ENCODE data around the gene KDELR3. TPM values are rescaled to one million over a fixed set of nuclear protein-coding genes. Genes with fewer than 3 reads are reported as not detected.

KDELR3 gene
- total and polyA plus RNA-seq, 2 donors (not counting 3 experiments of a cell fraction or from before 2014, with no cell fraction given), result 28.6 to 61.3 TPM

DNA sequence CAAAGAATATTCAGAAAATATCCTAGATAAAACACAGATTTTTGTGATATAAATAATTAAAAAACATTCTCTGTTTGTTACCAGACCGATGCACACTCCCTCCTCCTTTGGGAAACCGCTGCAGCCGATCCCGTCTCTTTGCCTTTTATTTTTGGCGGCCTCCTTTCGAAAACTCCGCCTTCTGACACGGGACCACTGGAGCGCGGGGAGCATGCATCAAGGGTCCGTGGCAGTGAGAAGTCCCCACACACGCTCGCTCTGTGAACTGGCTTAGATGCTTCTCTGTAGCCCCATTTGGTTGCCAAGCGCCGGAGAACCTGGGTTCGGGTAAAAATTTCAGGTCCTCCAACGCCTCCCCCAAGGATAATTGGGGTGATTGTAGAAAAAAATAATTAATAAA, 21.2 kb downstream of the KDELR3 start:
- Histone ChIP-seq H3K4me3 (replicated peaks in 1 of 3; ENCODE audit: insufficient read depth in 1 of 3, low read depth in 1 of 3, low read length in 3 of 3) (no peak overlapping the region), H3K4me1 (ENCODE audit: control insufficient read depth, extremely low read depth, insufficient read depth, low read length) (no peaks in the 10 kb centered on the region), H3K9me1 (replicated peaks; ENCODE audit: control insufficient read depth, extremely low read depth, insufficient read depth, low read length) (no peaks in the 10 kb centered on the region), H3K27ac (ENCODE audit: insufficient read depth, low read depth, low read length) (no peak overlapping the region), H2AFZ (ENCODE audit: low read depth, low read length) (no peak overlapping the region), H3K27me3 (ENCODE audit: control insufficient read depth in 2 of 2, insufficient read depth in 2 of 2, low read length in 2 of 2) (no peaks in the 10 kb centered on the region), H4K20me1 (replicated peaks; ENCODE audit: control insufficient read depth, extremely low read depth, insufficient read depth, low read length) (peaks cover 10% of the 10 kb centered on the region), H3K79me2 (ENCODE audit: control insufficient read depth, insufficient read depth, low read length) (peaks cover 42% of the 10 kb centered on the region), H3K9me3 (replicated peaks; ENCODE audit: control insufficient read depth, insufficient read depth, low read length) (no peaks in the 10 kb centered on the region), H3K4me2 (ENCODE audit: insufficient read depth, low read length) (no peak overlapping the region), H3K36me3 (ENCODE audit: control insufficient read depth in 2 of 2, extremely low read depth in 1 of 2, insufficient read depth in 2 of 2, low read length in 2 of 2) (peaks cover 55 to 79% of the 10 kb centered on the region in 2 experiments), H3K9ac (replicated peaks; ENCODE audit: extremely low read depth, insufficient read depth, low read length) (no peak overlapping the region)
- no peak for FAIRE-seq
- DNase-seq (ENCODE audit: low read depth, low spot score), result no peak
- ChIA-PET POLR2A (interaction anchor here (0.5 to 1.3 kb wide), 2 partner anchors 81 to 91 kb away, joined by 3 read pairs; no protein-coding TSS in a partner anchor), CTCF (interaction anchor here (1.0 kb wide), 1 partner anchor 83 kb away, joined by 5 read pairs; no protein-coding TSS in a partner anchor)
- TF ChIP-seq POLR2A (IDR thresholded peaks at IDR 0.05; ENCODE audit: low read depth, low read length), result no peak
- no peak for TF ChIP-seq FOS (IDR thresholded peaks at IDR 0.05; ENCODE audit: borderline replicate concordance, insufficient read depth, low read length)
- TF ChIP-seq GATA2 (IDR thresholded peaks at IDR 0.05; ENCODE audit: insufficient read depth, insufficient read length, low read depth, low read length), result no peak
- TF ChIP-seq, protein P1, sequence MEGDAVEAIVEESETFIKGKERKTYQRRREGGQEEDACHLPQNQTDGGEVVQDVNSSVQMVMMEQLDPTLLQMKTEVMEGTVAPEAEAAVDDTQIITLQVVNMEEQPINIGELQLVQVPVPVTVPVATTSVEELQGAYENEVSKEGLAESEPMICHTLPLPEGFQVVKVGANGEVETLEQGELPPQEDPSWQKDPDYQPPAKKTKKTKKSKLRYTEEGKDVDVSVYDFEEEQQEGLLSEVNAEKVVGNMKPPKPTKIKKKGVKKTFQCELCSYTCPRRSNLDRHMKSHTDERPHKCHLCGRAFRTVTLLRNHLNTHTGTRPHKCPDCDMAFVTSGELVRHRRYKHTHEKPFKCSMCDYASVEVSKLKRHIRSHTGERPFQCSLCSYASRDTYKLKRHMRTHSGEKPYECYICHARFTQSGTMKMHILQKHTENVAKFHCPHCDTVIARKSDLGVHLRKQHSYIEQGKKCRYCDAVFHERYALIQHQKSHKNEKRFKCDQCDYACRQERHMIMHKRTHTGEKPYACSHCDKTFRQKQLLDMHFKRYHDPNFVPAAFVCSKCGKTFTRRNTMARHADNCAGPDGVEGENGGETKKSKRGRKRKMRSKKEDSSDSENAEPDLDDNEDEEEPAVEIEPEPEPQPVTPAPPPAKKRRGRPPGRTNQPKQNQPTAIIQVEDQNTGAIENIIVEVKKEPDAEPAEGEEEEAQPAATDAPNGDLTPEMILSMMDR (IDR thresholded peaks at IDR 0.05; ENCODE audit: extremely low read depth in 1 of 2, insufficient read depth in 1 of 2, low read depth in 1 of 2, low read length in 2 of 2), result no peak
- no TSS peak for BruUV-seq (replicated peaks)
- dilution Hi-C loops (cut with MboI; ENCODE audit: extremely low pct_ligation_motif_present, low sequenced_read_pairs) (no loop called here), intact Hi-C loops (cut with micrococcal nuclease) (no loop called here)

DNA sequence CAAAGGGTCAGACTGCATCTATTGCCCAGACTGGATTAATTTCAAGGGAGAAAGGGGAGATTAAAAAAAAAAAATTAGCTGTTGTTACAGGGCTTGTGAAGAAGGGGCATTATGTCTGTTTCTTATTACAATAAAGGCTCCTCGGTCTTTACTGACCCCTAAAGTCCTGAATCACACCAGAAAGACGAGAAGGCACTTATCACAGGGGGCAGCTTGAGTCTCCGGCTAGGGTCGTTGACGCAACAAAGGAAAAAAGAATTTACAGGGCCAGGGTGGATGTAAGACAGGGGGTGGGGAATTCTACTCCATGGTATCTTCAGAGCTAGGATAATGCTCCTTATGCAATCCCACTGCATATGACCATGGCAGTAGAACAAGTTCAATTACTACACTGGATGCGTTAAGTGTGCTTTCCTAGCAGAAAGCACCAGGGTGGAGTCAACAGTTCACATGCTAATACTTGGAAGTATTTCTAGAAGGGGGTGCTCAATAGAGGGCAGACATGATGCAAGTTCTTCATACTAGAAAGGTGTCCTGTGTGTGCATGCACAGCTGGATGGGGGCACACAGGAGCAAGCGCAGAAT, 21.8 kb downstream of the KDELR3 start:
- H3K79me2 ChIP-seq (ENCODE audit: control insufficient read depth, insufficient read depth, low read length), result peaks cover 45% of the 10 kb centered on the region
- dilution Hi-C loops (cut with MboI; ENCODE audit: extremely low pct_ligation_motif_present, low sequenced_read_pairs), result no loop called here
- H3K4me1 ChIP-seq (ENCODE audit: control insufficient read depth, extremely low read depth, insufficient read depth, low read length), result peaks cover 2% of the 10 kb centered on the region
- no peaks in the 10 kb centered on the region for H3K27me3 ChIP-seq (ENCODE audit: control insufficient read depth in 2 of 2, insufficient read depth in 2 of 2, low read length in 2 of 2)
- H4K20me1 ChIP-seq (replicated peaks; ENCODE audit: control insufficient read depth, extremely low read depth, insufficient read depth, low read length), result peaks cover 10% of the 10 kb centered on the region
- no peak for DNase-seq (ENCODE audit: low read depth, low spot score)
- H3K4me3 ChIP-seq (replicated peaks in 1 of 3; ENCODE audit: insufficient read depth in 1 of 3, low read depth in 1 of 3, low read length in 3 of 3), result no peak overlapping the region
- ChIA-PET POLR2A (interaction anchor here (0.5 to 1.3 kb wide), 2 partner anchors 81 to 92 kb away, joined by 3 read pairs; no protein-coding TSS in a partner anchor), CTCF (interaction anchor here (1.8 kb wide), 1 partner anchor 12 kb away, joined by 8 read pairs; no protein-coding TSS in a partner anchor)
- peaks cover 54 to 79% of the 10 kb centered on the region in 2 experiments for H3K36me3 ChIP-seq (ENCODE audit: control insufficient read depth in 2 of 2, extremely low read depth in 1 of 2, insufficient read depth in 2 of 2, low read length in 2 of 2)
- H3K27ac ChIP-seq (ENCODE audit: insufficient read depth, low read depth, low read length), result no peak overlapping the region
- no TSS peak for BruUV-seq (replicated peaks)
- intact Hi-C loops (cut with micrococcal nuclease), result no loop called here
- H3K9me3 ChIP-seq (replicated peaks; ENCODE audit: control insufficient read depth, insufficient read depth, low read length), result no peaks in the 10 kb centered on the region
- no peaks in the 10 kb centered on the region for H3K9me1 ChIP-seq (replicated peaks; ENCODE audit: control insufficient read depth, extremely low read depth, insufficient read depth, low read length)
- no peak overlapping the region for H2AFZ ChIP-seq (ENCODE audit: low read depth, low read length)
- FAIRE-seq, result no peak
- no peak for TF ChIP-seq MYC (IDR thresholded peaks at IDR 0.05; ENCODE audit: low read depth, low read length)
- TF ChIP-seq, protein P1 (IDR thresholded peaks at IDR 0.05; ENCODE audit: extremely low read depth in 1 of 2, insufficient read depth in 1 of 2, low read depth in 1 of 2, low read length in 2 of 2), result no peak
- TF ChIP-seq, protein P2, sequence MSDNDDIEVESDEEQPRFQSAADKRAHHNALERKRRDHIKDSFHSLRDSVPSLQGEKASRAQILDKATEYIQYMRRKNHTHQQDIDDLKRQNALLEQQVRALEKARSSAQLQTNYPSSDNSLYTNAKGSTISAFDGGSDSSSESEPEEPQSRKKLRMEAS (IDR thresholded peaks at IDR 0.05; ENCODE audit: insufficient read depth, insufficient read length), result no peak
- no peak for TF ChIP-seq EZH2 (IDR thresholded peaks at IDR 0.05; ENCODE audit: borderline replicate concordance, low read depth, low read length, severe bottlenecking)
- TF ChIP-seq POLR2A (IDR thresholded peaks at IDR 0.05; ENCODE audit: low read depth, low read length), result no peak
- no peak for TF ChIP-seq FOS (IDR thresholded peaks at IDR 0.05; ENCODE audit: borderline replicate concordance, insufficient read depth, low read length)
- TF ChIP-seq JUN (IDR thresholded peaks at IDR 0.05; ENCODE audit: borderline replicate concordance, insufficient read depth, insufficient read length, low read depth), result no peak
- no peak for TF ChIP-seq POLR2AphosphoS5 (IDR thresholded peaks at IDR 0.05; ENCODE audit: insufficient read depth, low read depth, low read length)
- no peak for TF ChIP-seq GATA2 (IDR thresholded peaks at IDR 0.05; ENCODE audit: insufficient read depth, insufficient read length, low read depth, low read length)
- H3K4me2 ChIP-seq (ENCODE audit: insufficient read depth, low read length), result no peak overlapping the region
- no peak overlapping the region for H3K9ac ChIP-seq (replicated peaks; ENCODE audit: extremely low read depth, insufficient read depth, low read length)

Measured in endothelial cell of umbilical vein (primary cell).